HCT116 (cell line): ENCODE results near the gene ESPN. TPM values are rescaled to one million over a fixed set of nuclear protein-coding genes. Genes with fewer than 3 reads are reported as not detected.
"Not testable (repeated sequence)": the region's sequence is repeated elsewhere in the genome, so short reads cannot be mapped to it uniquely, and the experiment has no call there.

Source experiments
- ATAC-seq: fragments of 200-7000 bp; cut with Tn5 transposase; 2 replicates; pipeline ENCODE4 v1.9.1; 2020; ENCODE audit warnings: mild to moderate bottlenecking, moderate library complexity
- BruUV-seq: library from RNA; stranded (reverse); fragments of 400-500 nt; replicated peaks from 2 replicates; lab custom pipeline; 2021; lab: Mats Ljungman, UMichigan
- CTCF ChIA-PET: fragments of 300-600 bp; sonication (Branson Sonifier 250); formaldehyde crosslinking; loops from one replicate; lab custom pipeline; 2021; ENCODE audit warnings: antibody characterized with exemption; lab: Charles Lee
- POLR2A ChIA-PET: fragments of 300-600, 350-600 bp; sonication (Branson Sonifier 250); formaldehyde crosslinking; loops from one replicate; lab custom pipeline; 2021; ENCODE audit warnings: antibody characterized with exemption; lab: Charles Lee
- RAD21 ChIA-PET, 2 experiments: fragments of 300-600 bp; sonication (Branson Sonifier 250); formaldehyde crosslinking; loops; one replicate each; lab custom pipeline; 2023; ENCODE audit warnings: low total read pairs in 2 of 2; ENCODE audit not compliant: uncharacterized antibody in 2 of 2, unreplicated experiment in 2 of 2, low non-redundant PET in 1 of 2; lab: Charles Lee
- DNase-seq: peaks from one replicate; pipeline ENCODE4 v3.0.0-alpha.2; 2010; ENCODE audit warnings: low read depth, low spot score
- H2AFZ ChIP-seq: fragments of 200-600 bp; shearing (Covaris generic), sonication (generic); 2 replicates; pipeline ENCODE4 v1.6.1; 2017; ENCODE audit warnings: low read depth, mixed run types, mixed read lengths, antibody characterized with exemption, low read length; ENCODE audit not compliant: poor library complexity, severe bottlenecking
- H3K27ac ChIP-seq: 2 replicates; pipeline ENCODE4 v1.5.1; 2012; ENCODE audit warnings: low read depth, low read length
- H3K27me3 ChIP-seq: fragments of 200-600 bp; sonication (generic); 2 replicates; pipeline ENCODE4 v1.6.1; 2016; ENCODE audit warnings: mixed run types, low read length, mixed read lengths; ENCODE audit not compliant: insufficient read depth
- H3K36me3 ChIP-seq, 2 experiments: fragments of 200-500 bp in 1 of 2; fragments of 200-600 bp in 1 of 2; sonication (Bioruptor generic) in 1 of 2; sonication (generic) in 1 of 2; 2 replicates each; pipeline versions ENCODE4 v1.5.1 to v1.6.1; 2014 to 2016; ENCODE audit warnings: low read length in 2 of 2, inconsistent platforms in 1 of 2, mixed read lengths in 1 of 2, mixed run types in 1 of 2; ENCODE audit not compliant: insufficient read depth in 2 of 2, control insufficient read depth in 1 of 2
- H3K4me1 ChIP-seq, 2 experiments: fragments of 200-600 bp in 1 of 2; sonication (generic) in 1 of 2; 2 replicates each; pipeline versions ENCODE4 v1.5.1 to v1.6.1; 2012 to 2017; ENCODE audit warnings: low read length in 2 of 2, inconsistent platforms in 1 of 2, mild to moderate bottlenecking in 1 of 2, mixed read lengths in 1 of 2, mixed run types in 1 of 2, moderate library complexity in 1 of 2; ENCODE audit not compliant: insufficient read depth in 2 of 2, control insufficient read depth in 1 of 2
- H3K4me2 ChIP-seq: fragments of 200-600 bp; sonication (generic); 2 replicates; pipeline ENCODE4 v1.6.1; 2017; ENCODE audit warnings: mixed run types, low read length, mixed read lengths
- H3K4me3 ChIP-seq, 2 experiments: fragments of 200-600 bp in 1 of 2; sonication (generic) in 1 of 2; replicated peaks in 1 of 2; 2 replicates each; pipeline ENCODE4 v1.5.1; 2011 to 2016; ENCODE audit warnings: low read length in 2 of 2, control low read depth in 1 of 2, low read depth in 1 of 2, mild to moderate bottlenecking in 1 of 2, mixed read lengths in 1 of 2, mixed run types in 1 of 2
- H3K79me2 ChIP-seq: fragments of 200-600 bp; sonication (generic); 2 replicates; pipeline ENCODE4 v1.6.1; 2017; ENCODE audit warnings: mild to moderate bottlenecking, mixed run types, low read length, moderate library complexity, mixed read lengths; ENCODE audit not compliant: insufficient read depth
- H3K9ac ChIP-seq: fragments of 200-600 bp; sonication (generic); 2 replicates; pipeline ENCODE4 v1.6.1; 2016; ENCODE audit warnings: low read length, mixed read lengths
- H3K9me2 ChIP-seq: fragments of 200-600 bp; sonication (generic), shearing (Covaris generic); 2 replicates; pipeline ENCODE4 v1.6.1; 2017; ENCODE audit warnings: mixed run types, mild to moderate bottlenecking, moderate library complexity; ENCODE audit not compliant: insufficient read depth
- H3K9me3 ChIP-seq, 2 experiments: fragments of 200-500 bp in 1 of 2; fragments of 200-600 bp in 1 of 2; sonication (Bioruptor generic) in 1 of 2; sonication (generic) in 1 of 2; 2 replicates each; pipeline ENCODE4 v1.6.1; 2014 to 2017; ENCODE audit warnings: low read length in 2 of 2, mixed read lengths in 2 of 2, inconsistent platforms in 1 of 2, low read depth in 1 of 2, mild to moderate bottlenecking in 1 of 2, mixed run types in 1 of 2, moderate library complexity in 1 of 2; ENCODE audit not compliant: control insufficient read depth in 1 of 2, insufficient read depth in 1 of 2
- H4K20me1 ChIP-seq: fragments of 200-600 bp; sonication (generic), shearing (Covaris generic); 2 replicates; pipeline ENCODE4 v1.6.1; 2017; ENCODE audit warnings: mixed run types, mild to moderate bottlenecking, moderate library complexity; ENCODE audit not compliant: insufficient read depth
- CTCF ChIP-seq, 3 experiments: fragments of 200-600 bp in 1 of 3; sonication (generic) in 1 of 3; IDR thresholded peaks in 2 of 3; conservative IDR thresholded peaks in 1 of 3; 2 replicates each; pipeline ENCODE4 v1.5.1; 2012 to 2017; ENCODE audit warnings: low read depth in 2 of 3, low read length in 2 of 3, antibody characterized with exemption in 1 of 3, borderline replicate concordance in 1 of 3, control low read depth in 1 of 3, mild to moderate bottlenecking in 1 of 3, mixed read lengths in 1 of 3, mixed run types in 1 of 3, moderate library complexity in 1 of 3; ENCODE audit not compliant: insufficient read depth in 1 of 3
- ELF1 ChIP-seq: IDR thresholded peaks from 2 replicates; pipeline ENCODE4 v1.6.1; 2012; ENCODE audit warnings: low read depth, borderline replicate concordance
- YY1 ChIP-seq: IDR thresholded peaks from 2 replicates; pipeline ENCODE4 v1.6.1; 2011; ENCODE audit warnings: low read length, low read depth, moderate library complexity, mild to moderate bottlenecking; ENCODE audit not compliant: insufficient replicate concordance; ENCODE audit errors: extremely low read depth
- intact Hi-C: fragments of 100-400 bp; cut with micrococcal nuclease; formaldehyde crosslinking; loops from 2 replicates; pipeline ENCODE4 v1.10.0; 2022
- total RNA-seq: library from RNA; stranded (reverse); gene quantifications from one replicate; pipeline ENCODE4 v1.2.1, GENCODE V29; 2021; ENCODE audit not compliant: unreplicated experiment

ESPN gene
- total RNA-seq, 1 experiment from 2014 or later, result 114 TPM

- H3K27me3 ChIP-seq, ATAC-seq, BruUV-seq, H3K79me2 ChIP-seq, H3K4me3 ChIP-seq, H3K9me3 ChIP-seq, H3K9me2 ChIP-seq, intact Hi-C loops, H2AFZ ChIP-seq, H3K4me2 ChIP-seq, H3K9ac ChIP-seq, H3K36me3 ChIP-seq, H3K27ac ChIP-seq, H4K20me1 ChIP-seq, DNase-seq: not testable (repeated sequence)
- peak in 1 of 3 experiments; percentile 30; a peak in 3 of 6 replicates for TF ChIP-seq CTCF (IDR thresholded peaks at IDR 0.05 in 2 of 3, conservative IDR thresholded peaks at IDR 0.05 in 1 of 3; ENCODE audit: borderline replicate concordance in 1 of 3, insufficient read depth in 1 of 3, low read depth in 2 of 3, low read length in 2 of 3)
- CTCF ChIA-PET, result interaction anchor here (0.6 to 6.5 kb wide), 14 partner anchors 8 to 232 kb away, joined by 3 to 105 read pairs (median 6); partner anchors contain the start of genes ESPN and HES2
- RAD21 ChIA-PET, result interaction anchor here (0.5 to 2.7 kb wide), 8 partner anchors 11 to 191 kb away, joined by 3 to 11 read pairs (median 4); partner anchors contain the start of gene HES2 (in 2 of the 2)
- POLR2A ChIA-PET, result interaction anchor here (1.3 to 2.9 kb wide), 3 partner anchors 11 to 17 kb away, joined by 4 to 13 read pairs (median 6); partner anchors contain the start of gene HES2
- H3K4me1 ChIP-seq, result peaks cover 8 to 27% of the 10 kb centered on the region in 2 experiments
These were observed 12.6 kb downstream of the ESPN start for GRCh38 chr1:6437012-6437700.

DNA sequence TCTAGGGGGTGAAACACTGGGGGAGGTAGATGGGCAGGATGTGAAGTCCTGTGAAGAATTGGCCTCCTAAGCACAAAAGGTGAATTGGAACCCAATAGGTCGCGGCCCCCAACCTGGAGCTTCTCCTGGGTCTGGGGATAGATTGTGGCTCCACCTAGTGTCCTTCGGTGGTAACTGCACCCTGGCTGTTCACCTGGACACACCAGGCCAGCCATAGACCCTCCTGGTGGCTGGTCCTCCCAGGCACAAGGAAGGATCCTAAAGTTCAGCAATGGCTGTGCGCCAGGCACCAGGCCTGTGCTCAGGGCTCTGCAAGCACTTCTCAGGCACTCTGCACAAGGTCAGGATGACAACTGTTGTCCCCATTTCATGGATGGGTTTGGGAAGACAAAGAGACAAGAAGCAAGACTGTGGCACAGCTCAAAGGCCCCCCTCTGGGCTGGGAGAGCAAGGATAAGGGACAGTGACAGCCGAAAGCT, 13.5 kb downstream of the ESPN start:
- Histone ChIP-seq H3K4me1 (peaks cover 8 to 27% of the 10 kb centered on the region in 2 experiments), H3K4me3 (no peak overlapping the region), H3K9ac (no peak overlapping the region), H3K4me2 (no peak overlapping the region), H3K79me2 (no peaks in the 10 kb centered on the region; the same call in 1 of the 2 replicates), H2AFZ (no peak overlapping the region), H3K36me3 (no peaks in the 10 kb centered on the region), H3K27me3 (no peaks in the 10 kb centered on the region), H3K9me3 (no peaks in the 10 kb centered on the region), H3K9me2 (no peaks in the 10 kb centered on the region), H4K20me1 (no peaks in the 10 kb centered on the region), H3K27ac (no peak overlapping the region)
- POLR2A ChIA-PET, result interaction anchor here (1.3 to 2.9 kb wide), 5 partner anchors 10 to 18 kb away, joined by 3 to 13 read pairs (median 5); partner anchors contain the start of gene HES2
- CTCF ChIA-PET, result interaction anchor here (0.6 to 6.5 kb wide), 14 partner anchors 8 to 233 kb away, joined by 3 to 105 read pairs (median 6); partner anchors contain the start of genes ESPN and HES2
- intact Hi-C loops, result loop anchor here (1.0 to 2.0 kb wide), 3 partner anchors 15 to 191 kb away; no protein-coding TSS in a partner anchor
- DNase-seq (no peak), ATAC-seq (peak; percentile 52)
- RAD21 ChIA-PET, result interaction anchor here (0.8 to 2.7 kb wide), 7 partner anchors 10 to 192 kb away, joined by 3 to 11 read pairs (median 3); partner anchors contain the start of gene HES2 (in 2 of the 2)
- no TSS peak for BruUV-seq
- peak; percentile 31 for TF ChIP-seq YY1
- TF ChIP-seq ELF1, result no peak
- TF ChIP-seq CTCF (IDR thresholded peaks at IDR 0.05 in 2 of 3, conservative IDR thresholded peaks at IDR 0.05 in 1 of 3; ENCODE audit: borderline replicate concordance in 1 of 3, insufficient read depth in 1 of 3, low read depth in 2 of 3, low read length in 2 of 3), result peak in 2 of 3 experiments; percentile 93; a peak in 4 of 6 replicates
